Stimulated activated CD4-positive, alpha-beta T cell treated with anti-CD3 and anti-CD28 coated beads, TNF-alpha, amount 100 ng/mL, for 1 hour (primary cell): ENCODE data around the gene NEK4.
"Not testable (repeated sequence)": the region's sequence is repeated elsewhere in the genome, so short reads cannot be mapped to it uniquely, and the experiment has no call there.

Experiments
- DNase-seq, 3 donors: peaks; one replicate each; pipeline ENCODE4 v3.0.0-alpha.2; 2020; ENCODE audit warnings: low read depth in 3 of 3, low spot score in 1 of 3

NEK4 gene

GRCh38 chr3:52779837-52780585 lies 9.3 kb upstream of the NEK4 start:
- no peak for DNase-seq

- no peak for DNase-seq
Measured at GRCh38 chr3:52779011-52779836, 8.5 kb upstream of the NEK4 start.

- DNase-seq = no peak
Measured at GRCh38 chr3:52777959-52778805, 7.4 kb upstream of the NEK4 start.

- DNase-seq = no peak
Measured at GRCh38 chr3:52777127-52777958, 6.6 kb upstream of the NEK4 start, which contains the start of gene ITIH1. TSS of gene ITIH1 (plus strand) at chr3:52777599. CDS start at chr3:52777616, 17 bp downstream.

GRCh38 chr3:52776486-52776885 lies 5.7 kb upstream of the NEK4 start:
- not testable (repeated sequence) for DNase-seq

- DNase-seq = no peak
Measured at GRCh38 chr3:52775877-52776276, 5.1 kb upstream of the NEK4 start.

- no peak for DNase-seq
Measured at GRCh38 chr3:52774901-52775864, 4.4 kb upstream of the NEK4 start.

GRCh38 chr3:52774066-52774713 lies 3.5 kb upstream of the NEK4 start:
- no peak for DNase-seq

GRCh38 chr3:52773361-52774065 lies 2.8 kb upstream of the NEK4 start:
- no peak for DNase-seq

GRCh38 chr3:52771702-52772101 lies 962 bp upstream of the NEK4 start:
- no peak for DNase-seq

GRCh38 chr3:52771334-52771681 lies 568 bp upstream of the NEK4 start:
- no peak for DNase-seq

- no peak for DNase-seq
Measured at GRCh38 chr3:52769786-52770455, 819 bp downstream of the NEK4 start.

- no peak for DNase-seq
Measured at GRCh38 chr3:52763466-52763865, 7.3 kb downstream of the NEK4 start.

GRCh38 chr3:52756141-52756540 lies 14.6 kb downstream of the NEK4 start:
- no peak for DNase-seq

GRCh38 chr3:52754373-52754772 lies 16.4 kb downstream of the NEK4 start:
- DNase-seq = no peak

- DNase-seq = no peak
Measured at GRCh38 chr3:52752045-52752660, 18.6 kb downstream of the NEK4 start.

GRCh38 chr3:52743721-52744120 lies 27.0 kb downstream of the NEK4 start:
- DNase-seq = no peak
